Spleen (tissue), 7 donors: ENCODE measurements around the gene NPC1.

ENCODE experiments used
- CTCF ChIP-seq, 11 experiments: fragments of 200-600 bp in 7 of 11; fragments of 450-650 bp in 4 of 11; sonication (generic) in 4 of 11; IDR thresholded peaks in 8 of 11; conservative IDR thresholded peaks in 3 of 11; 1 replicate in 7 of 11; 2 replicates in 4 of 11; pipeline versions ENCODE4 v1.4.0 to v1.8.0; 2016 to 2021; ENCODE audit warnings: antibody characterized with exemption in 11 of 11, inconsistent platforms in 4 of 11, mild to moderate bottlenecking in 1 of 11
- POLR2AphosphoS5 ChIP-seq, 3 donors: sonication (generic); formaldehyde crosslinking; IDR thresholded peaks; one replicate each; pipeline ENCODE4 v1.5.1; 2017; ENCODE audit warnings: antibody characterized with exemption in 3 of 3
- donor health status: DM: no; HTN: no; CAD: no; lungs with moderate emphysema.
- donor health status: DM: no; HTN: no; CAD: no.
- donor health status: DM: no; HTN: no; CAD: no.

DNA sequence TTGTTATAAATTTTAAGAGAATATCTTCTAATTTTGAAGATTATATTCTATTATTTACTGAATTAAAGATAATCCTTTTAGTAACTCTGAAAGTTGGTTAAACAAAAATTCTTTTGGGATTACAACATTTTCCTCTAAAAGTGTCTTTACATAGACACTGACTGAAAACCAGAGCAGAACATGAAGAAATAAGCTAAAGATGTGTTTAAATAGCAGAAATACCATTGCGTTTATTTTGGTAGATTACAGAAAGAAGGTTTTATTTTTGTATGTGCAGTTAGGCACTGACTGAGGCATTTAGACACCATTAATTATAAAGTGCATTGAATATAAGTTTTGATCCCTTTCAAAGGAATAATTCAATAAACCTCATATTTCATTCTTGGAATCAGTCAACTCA, 13.5 kb upstream of the NPC1 start:
- no peak for TF ChIP-seq CTCF (IDR thresholded peaks at IDR 0.05 in 8 of 11, conservative IDR thresholded peaks at IDR 0.05 in 3 of 11)
- TF ChIP-seq POLR2AphosphoS5 (IDR thresholded peaks at IDR 0.05), result no peak
